ENCODE data around the gene PLCXD1.

GRCh38 chrX:255923-256331, 25.3 kb upstream of the PLCXD1 start:
- TF ChIP-seq RAD21 (conservative IDR thresholded peaks at IDR 0.05 in 1 of 2, IDR thresholded peaks at IDR 0.05 in 1 of 2) (no peak), CTCF (IDR thresholded peaks at IDR 0.05) (no peak), JUN (IDR thresholded peaks at IDR 0.05) (no peak), MYC (IDR thresholded peaks at IDR 0.05; ENCODE audit: borderline replicate concordance, low read length) (no peak), MAFK (IDR thresholded peaks at IDR 0.05; ENCODE audit: partially characterized antibody) (no peak), RCOR1 (IDR thresholded peaks at IDR 0.05; ENCODE audit: low read depth, low read length) (no peak), ESRRA (IDR thresholded peaks at IDR 0.05; ENCODE audit: borderline replicate concordance, low read length) (no peak), CHD4 (IDR thresholded peaks at IDR 0.05; ENCODE audit: borderline replicate concordance) (no peak), USF2 (IDR thresholded peaks at IDR 0.05) (no peak), ELK1 (IDR thresholded peaks at IDR 0.05; ENCODE audit: low read depth, low read length) (no peak), NR3C1 (IDR thresholded peaks at IDR 0.05) (no peak), RFX5 (IDR thresholded peaks at IDR 0.05) (no peak), POLR2A (IDR thresholded peaks at IDR 0.05; ENCODE audit: low read length) (no peak), MAX (IDR thresholded peaks at IDR 0.05) (no peak)

All from A549 (cell line).